Ishikawa (cell line): ENCODE data around the gene VWC2L.

Experiments used
- CEBPB ChIP-seq: IDR thresholded peaks from 2 replicates; pipeline ENCODE4 v1.6.1; 2012
- CREB1 ChIP-seq: IDR thresholded peaks from 2 replicates; pipeline ENCODE4 v1.6.1; 2012; ENCODE audit warnings: low read depth
- EGR1 ChIP-seq: IDR thresholded peaks from 2 replicates; pipeline ENCODE4 v1.6.1; 2012
- EP300 ChIP-seq: IDR thresholded peaks from 2 replicates; pipeline ENCODE4 v1.6.1; 2012; ENCODE audit warnings: borderline replicate concordance
- FOXM1 ChIP-seq: IDR thresholded peaks from 2 replicates; pipeline ENCODE4 v1.6.1; 2012; ENCODE audit warnings: low read depth, borderline replicate concordance
- MAX ChIP-seq: IDR thresholded peaks from 2 replicates; pipeline ENCODE4 v1.6.1; 2012
- NFIC ChIP-seq: IDR thresholded peaks from 2 replicates; pipeline ENCODE4 v1.6.1; 2012
- RAD21 ChIP-seq: IDR thresholded peaks from 2 replicates; pipeline ENCODE4 v1.6.1; 2012; ENCODE audit warnings: low read depth
- REST ChIP-seq: IDR thresholded peaks from 2 replicates; pipeline ENCODE4 v1.6.1; 2012; ENCODE audit warnings: low read depth, mild to moderate bottlenecking
- TAF1 ChIP-seq: IDR thresholded peaks from 2 replicates; pipeline ENCODE4 v1.6.1; 2012; ENCODE audit warnings: low read depth, mild to moderate bottlenecking
- TCF12 ChIP-seq: IDR thresholded peaks from 2 replicates; pipeline ENCODE4 v1.6.1; 2012; ENCODE audit warnings: low read depth
- TEAD4 ChIP-seq: IDR thresholded peaks from 2 replicates; pipeline ENCODE4 v1.6.1; 2012
- USF1 ChIP-seq: IDR thresholded peaks from 2 replicates; pipeline ENCODE4 v1.6.1; 2012
- YY1 ChIP-seq: IDR thresholded peaks from 2 replicates; pipeline ENCODE4 v1.6.1; 2012; ENCODE audit warnings: low read depth
- ZBTB7A ChIP-seq: IDR thresholded peaks from 2 replicates; pipeline ENCODE4 v1.6.1; 2012; ENCODE audit warnings: low read depth

Gene VWC2L

GRCh38 chr2:214471382-214471781, 60.5 kb downstream of the VWC2L start:
- TF ChIP-seq CEBPB (no peak), ZBTB7A (no peak)

- no peak for TF ChIP-seq REST
- TF ChIP-seq FOXM1 = no peak
- TF ChIP-seq USF1 = no peak
Observed at GRCh38 chr2:214471990-214472389, 61.1 kb downstream of the VWC2L start.

GRCh38 chr2:214477305-214477704, 66.5 kb downstream of the VWC2L start:
- TF ChIP-seq FOXM1 (no peak), MAX (no peak), NFIC (no peak), EGR1 (no peak), CEBPB (no peak), USF1 (no peak), YY1 (no peak), RAD21 (no peak), TAF1 (no peak), REST (no peak), ZBTB7A (no peak), TCF12 (no peak), TEAD4 (no peak)

GRCh38 chr2:214481204-214481603, 70.3 kb downstream of the VWC2L start:
- TF ChIP-seq TAF1 = no peak
- no peak for TF ChIP-seq MAX
- TF ChIP-seq TCF12 = no peak
- no peak for TF ChIP-seq CEBPB
- TF ChIP-seq REST = no peak
- no peak for TF ChIP-seq EGR1
- no peak for TF ChIP-seq NFIC

- TF ChIP-seq NFIC = no peak
- no peak for TF ChIP-seq ZBTB7A
- TF ChIP-seq TCF12 = no peak
- no peak for TF ChIP-seq CREB1
- TF ChIP-seq MAX = no peak
- no peak for TF ChIP-seq TEAD4
- no peak for TF ChIP-seq REST
- TF ChIP-seq CEBPB = no peak
- no peak for TF ChIP-seq FOXM1
- TF ChIP-seq USF1 = no peak
- no peak for TF ChIP-seq RAD21
- no peak for TF ChIP-seq YY1
- TF ChIP-seq EGR1 = no peak
- no peak for TF ChIP-seq TAF1
- TF ChIP-seq EP300 = no peak
Observed at GRCh38 chr2:214482728-214483127, 71.9 kb downstream of the VWC2L start.
